A673 (cell line): ENCODE data around the gene FFAR1. TPM values are rescaled to one million over a fixed set of nuclear protein-coding genes. Genes with fewer than 3 reads are reported as not detected.

ENCODE experiments used
- BruUV-seq: library from RNA; stranded (reverse); fragments of 400-500 nt; replicated peaks from 2 replicates; lab custom pipeline; 2021; lab: Mats Ljungman, UMichigan
- CTCF ChIA-PET: fragments of 300-600 bp; sonication (Branson Sonifier 250); formaldehyde crosslinking; loops from one replicate; lab custom pipeline; 2022; ENCODE audit warnings: antibody characterized with exemption; lab: Charles Lee
- POLR2A ChIA-PET: fragments of 300-600 bp; sonication (Branson Sonifier 250); formaldehyde crosslinking; loops from one replicate; lab custom pipeline; 2022; ENCODE audit warnings: antibody characterized with exemption; ENCODE audit not compliant: low non-redundant PET; lab: Charles Lee
- DNase-seq: peaks from one replicate; pipeline ENCODE4 v3.0.0-alpha.2; 2015; ENCODE audit warnings: low spot score
- H3K27ac ChIP-seq: fragments of 200-600 bp; sonication (generic); 2 replicates; pipeline ENCODE4 v1.5.1; 2016; ENCODE audit warnings: mixed run types, low read depth, mild to moderate bottlenecking, mixed read lengths, antibody characterized with exemption, low read length; ENCODE audit not compliant: poor library complexity, severe bottlenecking
- H3K27me3 ChIP-seq: fragments of 200-600 bp; sonication (generic); replicated peaks from 2 replicates; pipeline ENCODE4 v1.6.1; 2017; ENCODE audit warnings: mixed run types, low read depth, mild to moderate bottlenecking, mixed read lengths, antibody characterized with exemption, low read length; ENCODE audit not compliant: insufficient read depth, poor library complexity
- H3K36me3 ChIP-seq: fragments of 200-600 bp; sonication (generic); 2 replicates; pipeline ENCODE4 v1.6.1; 2016; ENCODE audit warnings: mixed run types, mild to moderate bottlenecking, mixed read lengths, antibody characterized with exemption, low read length; ENCODE audit not compliant: insufficient read depth, poor library complexity, severe bottlenecking
- H3K4me1 ChIP-seq: fragments of 200-600 bp; sonication (generic); 2 replicates; pipeline ENCODE4 v1.6.1; 2017; ENCODE audit warnings: mixed run types, mild to moderate bottlenecking, mixed read lengths, antibody characterized with exemption, low read length; ENCODE audit not compliant: insufficient read depth, poor library complexity, severe bottlenecking
- H3K4me3 ChIP-seq: fragments of 200-600 bp; sonication (generic); 2 replicates; pipeline ENCODE4 v1.5.1; 2016; ENCODE audit warnings: low read depth, mixed run types, mild to moderate bottlenecking, mixed read lengths, low read length; ENCODE audit not compliant: poor library complexity, severe bottlenecking
- H3K9me3 ChIP-seq: fragments of 200-600 bp; sonication (generic); 2 replicates; pipeline ENCODE4 v1.6.1; 2016; ENCODE audit warnings: mixed run types, low read depth, mild to moderate bottlenecking, mixed read lengths, antibody characterized with exemption, low read length; ENCODE audit not compliant: poor library complexity, severe bottlenecking
- EZH2 ChIP-seq: fragments of 200-600 bp; sonication (generic); IDR thresholded peaks from 2 replicates; pipeline ENCODE4 v1.6.1; 2017; ENCODE audit warnings: borderline replicate concordance, low read depth, mild to moderate bottlenecking, mixed read lengths, antibody characterized with exemption, low read length; ENCODE audit not compliant: poor library complexity, severe bottlenecking
- intact Hi-C: fragments of 100-400 bp; cut with micrococcal nuclease; formaldehyde crosslinking; loops from one replicate; pipeline ENCODE4 v1.10.0; 2022; ENCODE audit not compliant: unreplicated experiment
- microRNA-seq: library from miRNA; unstranded; fragments of <30 nt; microRNA quantifications from one replicate; pipeline ENCODE4 v1.2.0, GENCODE V29; 2021
- total RNA-seq: library from RNA; stranded (reverse); gene quantifications from 2 replicates; pipeline ENCODE4 v1.2.3, GENCODE V29; 2021
- TF ChIP-seq, protein P1 (sequence below): fragments of 300-800, 200-600 bp; sonication (generic); conservative IDR thresholded peaks from 2 replicates; pipeline ENCODE4 v1.5.1; 2017; ENCODE audit warnings: low read depth, mild to moderate bottlenecking, antibody characterized with exemption, low read length, moderate library complexity, mixed read lengths

The FFAR1 gene
- total RNA-seq, 1 experiment from 2014 or later = not detected

- no peaks in the 10 kb centered on the region for H3K27me3 ChIP-seq
- POLR2A ChIA-PET = interaction anchor here (0.5 kb wide), 1 partner anchor 128 kb away, joined by 3 read pairs; no protein-coding TSS in a partner anchor
- CTCF ChIA-PET = no interaction called here
- H3K9me3 ChIP-seq = no peaks in the 10 kb centered on the region
- no peak overlapping the region for H3K4me3 ChIP-seq
- intact Hi-C loops = no loop called here
- DNase-seq = no peak
- H3K27ac ChIP-seq = no peak overlapping the region
- TF ChIP-seq EZH2 = no peak
- TF ChIP-seq, protein P1, sequence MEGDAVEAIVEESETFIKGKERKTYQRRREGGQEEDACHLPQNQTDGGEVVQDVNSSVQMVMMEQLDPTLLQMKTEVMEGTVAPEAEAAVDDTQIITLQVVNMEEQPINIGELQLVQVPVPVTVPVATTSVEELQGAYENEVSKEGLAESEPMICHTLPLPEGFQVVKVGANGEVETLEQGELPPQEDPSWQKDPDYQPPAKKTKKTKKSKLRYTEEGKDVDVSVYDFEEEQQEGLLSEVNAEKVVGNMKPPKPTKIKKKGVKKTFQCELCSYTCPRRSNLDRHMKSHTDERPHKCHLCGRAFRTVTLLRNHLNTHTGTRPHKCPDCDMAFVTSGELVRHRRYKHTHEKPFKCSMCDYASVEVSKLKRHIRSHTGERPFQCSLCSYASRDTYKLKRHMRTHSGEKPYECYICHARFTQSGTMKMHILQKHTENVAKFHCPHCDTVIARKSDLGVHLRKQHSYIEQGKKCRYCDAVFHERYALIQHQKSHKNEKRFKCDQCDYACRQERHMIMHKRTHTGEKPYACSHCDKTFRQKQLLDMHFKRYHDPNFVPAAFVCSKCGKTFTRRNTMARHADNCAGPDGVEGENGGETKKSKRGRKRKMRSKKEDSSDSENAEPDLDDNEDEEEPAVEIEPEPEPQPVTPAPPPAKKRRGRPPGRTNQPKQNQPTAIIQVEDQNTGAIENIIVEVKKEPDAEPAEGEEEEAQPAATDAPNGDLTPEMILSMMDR = no peak
- H3K4me1 ChIP-seq = no peaks in the 10 kb centered on the region
- no peaks in the 10 kb centered on the region for H3K36me3 ChIP-seq
- no TSS peak for BruUV-seq
These were observed 48.7 kb downstream of the FFAR1 start for GRCh38 chr19:35396240-35396885.

GRCh38 chr19:35397064-35397463 lies 49.4 kb downstream of the FFAR1 start:
- POLR2A ChIA-PET = no interaction called here
- H3K27ac ChIP-seq = no peak overlapping the region
- DNase-seq = no peak
- H3K27me3 ChIP-seq = no peaks in the 10 kb centered on the region
- no peak overlapping the region for H3K4me3 ChIP-seq
- no peaks in the 10 kb centered on the region for H3K36me3 ChIP-seq
- intact Hi-C loops = no loop called here
- no peaks in the 10 kb centered on the region for H3K9me3 ChIP-seq
- no peaks in the 10 kb centered on the region for H3K4me1 ChIP-seq
- BruUV-seq = no TSS peak
- TF ChIP-seq EZH2 = no peak
- TF ChIP-seq, protein P1 = no peak
- CTCF ChIA-PET = no interaction called here

Small RNAs within 50 kb of the gene (microRNA-seq; reads per million reads assigned to microRNA genes)
- not detected for gene MIR5196

Other genes starting within 250 kb of the FFAR1 start
- gene FXYD3, start 232.1 kb upstream of the FFAR1 start, total RNA-seq = not detected in 2 replicates
- gene LGI4, start 212.8 kb upstream of the FFAR1 start, total RNA-seq = not detected in 2 replicates
- gene FXYD1, start 209.1 kb upstream of the FFAR1 start, total RNA-seq = 0.98 TPM in 1 of 2 replicates, not detected in the other
- gene FXYD7, start 204.6 kb upstream of the FFAR1 start, total RNA-seq = 0.56 and 0.85 TPM in 2 replicates
- gene FXYD5, start 193.2 kb upstream of the FFAR1 start, total RNA-seq = 12.7 and 13.6 TPM in 2 replicates
- gene FAM187B, start 119.2 kb upstream of the FFAR1 start, total RNA-seq = not detected in 2 replicates
- 1.9 and 2.9 TPM in 2 replicates for gene LSR, start 98.9 kb upstream of the FFAR1 start, total RNA-seq
- 82.0 and 90.8 TPM in 2 replicates for gene USF2, start 78.9 kb upstream of the FFAR1 start, total RNA-seq
- gene HAMP, start 65.4 kb upstream of the FFAR1 start, total RNA-seq = 0.28 and 0.37 TPM in 2 replicates
- gene MAG, start 55.7 kb upstream of the FFAR1 start, total RNA-seq = not detected in 2 replicates
- gene CD22, start 18.7 kb upstream of the FFAR1 start, total RNA-seq = not detected in 2 replicates
- 0.15 TPM in 1 of 2 replicates, not detected in the other for gene FFAR3, start 10.6 kb downstream of the FFAR1 start, total RNA-seq
- gene GPR42, start 23.2 kb downstream of the FFAR1 start, total RNA-seq = not detected in 2 replicates
- not detected in 2 replicates for gene FFAR2, start 100.4 kb downstream of the FFAR1 start, total RNA-seq
- gene KRTDAP, start 142.6 kb downstream of the FFAR1 start, total RNA-seq = not detected in 2 replicates
- not detected in 2 replicates for gene DMKN, start 165.7 kb downstream of the FFAR1 start, total RNA-seq
- gene SBSN, start 180.4 kb downstream of the FFAR1 start, total RNA-seq = not detected in 2 replicates
- gene GAPDHS, start 185.6 kb downstream of the FFAR1 start, total RNA-seq = not detected in 2 replicates
- gene TMEM147, start 197.7 kb downstream of the FFAR1 start, total RNA-seq = 105 and 115 TPM in 2 replicates
- not detected in 2 replicates for gene ATP4A, start 215.8 kb downstream of the FFAR1 start, total RNA-seq
- gene PMIS2, start 238.3 kb downstream of the FFAR1 start, total RNA-seq = not detected in 2 replicates